ENCODE measurements around the gene DPP8.

DNA sequence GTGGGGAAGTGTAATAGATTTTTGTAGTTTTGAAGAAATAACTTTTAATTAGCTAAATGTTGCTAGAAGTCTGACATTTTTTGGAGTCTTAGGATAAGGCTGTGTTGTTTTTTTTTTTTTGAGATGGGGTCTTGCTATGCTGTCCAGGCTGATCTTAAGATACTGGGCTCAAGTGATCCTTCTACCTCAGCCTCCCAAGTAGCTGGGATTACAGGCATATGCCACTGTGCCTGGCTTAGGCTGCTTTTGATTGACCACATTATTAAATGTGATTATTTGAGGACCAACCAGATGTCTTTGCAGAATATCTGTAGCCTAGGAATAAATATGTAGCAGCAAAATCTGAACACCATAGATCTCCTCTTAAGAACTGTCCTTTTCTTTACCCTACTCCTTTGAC is 42.5 kb upstream of the DPP8 start:
- TF ChIP-seq, protein P1, sequence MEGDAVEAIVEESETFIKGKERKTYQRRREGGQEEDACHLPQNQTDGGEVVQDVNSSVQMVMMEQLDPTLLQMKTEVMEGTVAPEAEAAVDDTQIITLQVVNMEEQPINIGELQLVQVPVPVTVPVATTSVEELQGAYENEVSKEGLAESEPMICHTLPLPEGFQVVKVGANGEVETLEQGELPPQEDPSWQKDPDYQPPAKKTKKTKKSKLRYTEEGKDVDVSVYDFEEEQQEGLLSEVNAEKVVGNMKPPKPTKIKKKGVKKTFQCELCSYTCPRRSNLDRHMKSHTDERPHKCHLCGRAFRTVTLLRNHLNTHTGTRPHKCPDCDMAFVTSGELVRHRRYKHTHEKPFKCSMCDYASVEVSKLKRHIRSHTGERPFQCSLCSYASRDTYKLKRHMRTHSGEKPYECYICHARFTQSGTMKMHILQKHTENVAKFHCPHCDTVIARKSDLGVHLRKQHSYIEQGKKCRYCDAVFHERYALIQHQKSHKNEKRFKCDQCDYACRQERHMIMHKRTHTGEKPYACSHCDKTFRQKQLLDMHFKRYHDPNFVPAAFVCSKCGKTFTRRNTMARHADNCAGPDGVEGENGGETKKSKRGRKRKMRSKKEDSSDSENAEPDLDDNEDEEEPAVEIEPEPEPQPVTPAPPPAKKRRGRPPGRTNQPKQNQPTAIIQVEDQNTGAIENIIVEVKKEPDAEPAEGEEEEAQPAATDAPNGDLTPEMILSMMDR (IDR thresholded peaks at IDR 0.05 in 2 of 3, conservative IDR thresholded peaks at IDR 0.05 in 1 of 3; ENCODE audit: borderline replicate concordance in 1 of 3, insufficient read depth in 1 of 3, low read depth in 2 of 3, low read length in 2 of 3): no peak
- no peak for TF ChIP-seq CEBPB (IDR thresholded peaks at IDR 0.05; ENCODE audit: low read depth)
- TF ChIP-seq, protein P2, sequence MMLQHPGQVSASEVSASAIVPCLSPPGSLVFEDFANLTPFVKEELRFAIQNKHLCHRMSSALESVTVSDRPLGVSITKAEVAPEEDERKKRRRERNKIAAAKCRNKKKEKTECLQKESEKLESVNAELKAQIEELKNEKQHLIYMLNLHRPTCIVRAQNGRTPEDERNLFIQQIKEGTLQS (IDR thresholded peaks at IDR 0.05): no peak
- no peak for TF ChIP-seq RAD21 (IDR thresholded peaks at IDR 0.05; ENCODE audit: low read depth)
- TF ChIP-seq FOSL1 (IDR thresholded peaks at IDR 0.05; ENCODE audit: low read depth): no peak

Data from HCT116 (cell line).